HL-60 (cell line): ENCODE data around the gene SPATA46.

Source experiments
- CTCF ChIP-seq: IDR thresholded peaks from one replicate; pipeline ENCODE4 v1.5.1; 2011; ENCODE audit warnings: low read length, control low read depth, inconsistent platforms; ENCODE audit not compliant: insufficient read depth
- GABPA ChIP-seq: IDR thresholded peaks from 2 replicates; pipeline ENCODE4 v1.6.1; 2012; ENCODE audit warnings: low read depth
- POLR2AphosphoS5 ChIP-seq: IDR thresholded peaks from 2 replicates; pipeline ENCODE4 v1.6.1; 2012; ENCODE audit warnings: low read depth
- SPI1 ChIP-seq: IDR thresholded peaks from 2 replicates; pipeline ENCODE4 v1.6.1; 2012; ENCODE audit warnings: low read depth, mild to moderate bottlenecking, borderline replicate concordance
- TF ChIP-seq, protein P1 (sequence below): IDR thresholded peaks from 2 replicates; pipeline ENCODE4 v1.6.1; 2012; ENCODE audit warnings: low read depth; ENCODE audit not compliant: insufficient replicate concordance

GRCh38 chr1:162417650-162418049, 41.0 kb upstream of the SPATA46 start:
- no peak for TF ChIP-seq CTCF
- TF ChIP-seq POLR2AphosphoS5, result no peak
- TF ChIP-seq, protein P1, sequence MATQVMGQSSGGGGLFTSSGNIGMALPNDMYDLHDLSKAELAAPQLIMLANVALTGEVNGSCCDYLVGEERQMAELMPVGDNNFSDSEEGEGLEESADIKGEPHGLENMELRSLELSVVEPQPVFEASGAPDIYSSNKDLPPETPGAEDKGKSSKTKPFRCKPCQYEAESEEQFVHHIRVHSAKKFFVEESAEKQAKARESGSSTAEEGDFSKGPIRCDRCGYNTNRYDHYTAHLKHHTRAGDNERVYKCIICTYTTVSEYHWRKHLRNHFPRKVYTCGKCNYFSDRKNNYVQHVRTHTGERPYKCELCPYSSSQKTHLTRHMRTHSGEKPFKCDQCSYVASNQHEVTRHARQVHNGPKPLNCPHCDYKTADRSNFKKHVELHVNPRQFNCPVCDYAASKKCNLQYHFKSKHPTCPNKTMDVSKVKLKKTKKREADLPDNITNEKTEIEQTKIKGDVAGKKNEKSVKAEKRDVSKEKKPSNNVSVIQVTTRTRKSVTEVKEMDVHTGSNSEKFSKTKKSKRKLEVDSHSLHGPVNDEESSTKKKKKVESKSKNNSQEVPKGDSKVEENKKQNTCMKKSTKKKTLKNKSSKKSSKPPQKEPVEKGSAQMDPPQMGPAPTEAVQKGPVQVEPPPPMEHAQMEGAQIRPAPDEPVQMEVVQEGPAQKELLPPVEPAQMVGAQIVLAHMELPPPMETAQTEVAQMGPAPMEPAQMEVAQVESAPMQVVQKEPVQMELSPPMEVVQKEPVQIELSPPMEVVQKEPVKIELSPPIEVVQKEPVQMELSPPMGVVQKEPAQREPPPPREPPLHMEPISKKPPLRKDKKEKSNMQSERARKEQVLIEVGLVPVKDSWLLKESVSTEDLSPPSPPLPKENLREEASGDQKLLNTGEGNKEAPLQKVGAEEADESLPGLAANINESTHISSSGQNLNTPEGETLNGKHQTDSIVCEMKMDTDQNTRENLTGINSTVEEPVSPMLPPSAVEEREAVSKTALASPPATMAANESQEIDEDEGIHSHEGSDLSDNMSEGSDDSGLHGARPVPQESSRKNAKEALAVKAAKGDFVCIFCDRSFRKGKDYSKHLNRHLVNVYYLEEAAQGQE, result no peak
- no peak for TF ChIP-seq GABPA
- no peak for TF ChIP-seq SPI1
